SK-N-SH treated with all-trans-retinoic acid at 6 μM for 48 hours (cell line): ENCODE results near the gene BEST1.
A peak's percentile ranks its signal among the peaks of the same experiment; 100 is the strongest.

Experiments
- ATAC-seq: fragments of 200-7000 bp; cut with Tn5 transposase; 3 replicates; pipeline ENCODE4 v1.9.1; 2020; ENCODE audit warnings: mild to moderate bottlenecking, moderate library complexity
- ARNTL ChIP-seq: fragments of 450-650 bp; formaldehyde crosslinking; IDR thresholded peaks from 2 replicates; pipeline ENCODE4 v1.5.0; 2020; ENCODE audit warnings: low read depth, mild to moderate bottlenecking, moderate library complexity, borderline replicate concordance
- BACH2 ChIP-seq: fragments of 250-450 bp; sonication (Bioruptor Pico); IDR thresholded peaks from 2 replicates; pipeline ENCODE4 v1.9.0; 2021; ENCODE audit warnings: mild to moderate bottlenecking, borderline replicate concordance
- CSDC2 ChIP-seq: fragments of 250-450 bp; sonication (Bioruptor Pico); IDR thresholded peaks from 2 replicates; pipeline ENCODE4 v1.5.0; 2020; ENCODE audit warnings: mild to moderate bottlenecking, moderate library complexity
- ESRRG ChIP-seq: fragments of 250-450 bp; sonication (Bioruptor Pico); IDR thresholded peaks from 2 replicates; pipeline ENCODE4 v1.6.1; 2021; ENCODE audit warnings: mild to moderate bottlenecking
- OSR1 ChIP-seq: fragments of 250-450 bp; sonication (Bioruptor Pico); IDR thresholded peaks from 2 replicates; pipeline ENCODE4 v1.8.0; 2022; ENCODE audit warnings: moderate library complexity, mild to moderate bottlenecking, inconsistent platforms
- PPARA ChIP-seq: fragments of 250-450 bp; sonication (Bioruptor Pico); IDR thresholded peaks from 2 replicates; pipeline ENCODE4 v1.5.0; 2020; ENCODE audit warnings: mild to moderate bottlenecking, borderline replicate concordance
- RARB ChIP-seq: fragments of 250-450 bp; sonication (Bioruptor Pico); IDR thresholded peaks from 2 replicates; pipeline ENCODE4 v1.8.0; 2021; ENCODE audit warnings: mild to moderate bottlenecking, moderate library complexity
- SNAI2 ChIP-seq: fragments of 250-450 bp; sonication (Bioruptor Pico); IDR thresholded peaks from 2 replicates; pipeline ENCODE4 v1.5.0; 2020; ENCODE audit warnings: mild to moderate bottlenecking, moderate library complexity
- TOX ChIP-seq: fragments of 250-450 bp; sonication (Bioruptor Pico); IDR thresholded peaks from 2 replicates; pipeline ENCODE4 v1.8.0; 2021; ENCODE audit warnings: mild to moderate bottlenecking, moderate library complexity, borderline replicate concordance
- ZC3H10 ChIP-seq: fragments of 250-450 bp; sonication (Bioruptor Pico); IDR thresholded peaks from 2 replicates; pipeline ENCODE4 v1.5.1; 2021; ENCODE audit warnings: mild to moderate bottlenecking, moderate library complexity
- ZFP3 ChIP-seq: fragments of 250-450 bp; sonication (Bioruptor Pico); IDR thresholded peaks from 2 replicates; pipeline ENCODE4 v1.5.0; 2020; ENCODE audit warnings: mild to moderate bottlenecking, moderate library complexity
- ZFP30 ChIP-seq: fragments of 450-650 bp; formaldehyde crosslinking; IDR thresholded peaks from 2 replicates; pipeline ENCODE4 v1.5.0; 2022; ENCODE audit warnings: mild to moderate bottlenecking, moderate library complexity
- ZNF565 ChIP-seq: fragments of 450-650 bp; formaldehyde crosslinking; conservative IDR thresholded peaks from 2 replicates; pipeline ENCODE4 v1.5.0; 2020; ENCODE audit warnings: low read depth, mild to moderate bottlenecking, moderate library complexity
- ZNF70 ChIP-seq: fragments of 450-650 bp; formaldehyde crosslinking; IDR thresholded peaks from 2 replicates; pipeline ENCODE4 v1.5.0; 2020; ENCODE audit warnings: mild to moderate bottlenecking, moderate library complexity
- ZNF8 ChIP-seq: fragments of 450-650 bp; formaldehyde crosslinking; IDR thresholded peaks from 2 replicates; pipeline ENCODE4 v1.5.0; 2020; ENCODE audit warnings: mild to moderate bottlenecking, moderate library complexity
- TF ChIP-seq, protein P1 (sequence below): fragments of 250-450 bp; sonication (Bioruptor Pico); IDR thresholded peaks from 2 replicates; pipeline ENCODE4 v1.8.0; 2021; ENCODE audit warnings: low read depth, mild to moderate bottlenecking, moderate library complexity, borderline replicate concordance
- TF ChIP-seq, protein P2 (sequence below): fragments of 250-450 bp; sonication (Bioruptor Pico); IDR thresholded peaks from 2 replicates; pipeline ENCODE4 v1.8.0; 2020; ENCODE audit warnings: mild to moderate bottlenecking, moderate library complexity, borderline replicate concordance
- TF ChIP-seq, protein P3 (sequence below): fragments of 250-450 bp; sonication (Bioruptor Pico); IDR thresholded peaks from 2 replicates; pipeline ENCODE4 v1.5.1; 2021; ENCODE audit warnings: mild to moderate bottlenecking, moderate library complexity
- TF ChIP-seq, protein P4 (sequence below): fragments of 250-450 bp; sonication (Bioruptor Pico); IDR thresholded peaks from 2 replicates; pipeline ENCODE4 v1.5.0; 2020; ENCODE audit warnings: mild to moderate bottlenecking, moderate library complexity
- TF ChIP-seq, protein P5 (sequence below): fragments of 250-450 bp; sonication (Bioruptor Pico); IDR thresholded peaks from 2 replicates; pipeline ENCODE4 v1.5.1; 2020; ENCODE audit warnings: low read depth, mild to moderate bottlenecking, moderate library complexity

Gene BEST1

DNA sequence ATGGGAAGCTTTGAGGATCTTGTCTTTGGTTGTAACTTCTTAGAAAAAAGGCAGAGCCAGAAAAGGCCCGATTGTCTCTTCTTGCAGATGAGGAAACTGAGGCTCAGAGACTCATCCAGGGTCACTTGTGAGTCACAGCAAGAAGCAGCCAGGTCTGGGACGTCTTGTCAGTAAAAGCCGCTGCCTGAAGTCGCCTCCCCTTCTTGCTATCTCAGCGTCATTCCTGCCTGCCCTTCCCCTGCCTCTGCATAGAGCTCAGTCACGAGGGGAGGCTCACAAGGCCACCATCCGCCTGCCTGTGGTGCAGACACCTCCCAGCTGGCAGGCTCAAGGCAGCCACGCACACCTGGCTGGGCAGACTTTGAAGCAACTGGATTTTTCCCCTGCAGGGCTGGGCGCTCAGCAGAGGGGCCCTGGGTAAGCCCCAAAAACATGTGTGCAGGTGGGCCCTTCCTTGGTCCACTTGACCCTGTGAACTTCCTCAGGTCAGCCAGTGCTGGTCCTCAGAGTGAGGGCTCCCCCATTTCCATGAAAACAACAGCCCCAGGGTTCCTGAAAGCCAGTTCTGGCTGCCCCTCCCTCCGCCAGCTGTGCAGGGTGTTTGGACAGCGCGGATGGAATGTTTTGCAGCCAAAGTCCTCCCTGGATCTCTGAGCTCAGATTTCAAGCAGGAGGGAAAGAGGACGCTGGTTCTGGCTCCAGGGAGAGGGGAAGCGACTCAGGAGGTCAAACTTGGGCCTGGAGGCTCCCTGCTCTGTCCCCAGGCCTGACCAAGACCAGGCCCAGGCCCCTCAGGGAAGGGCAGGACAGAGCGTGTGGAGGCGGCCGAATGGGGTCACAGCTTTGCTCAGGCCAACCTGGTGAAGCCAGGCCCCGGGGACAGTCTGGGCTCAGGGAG is 26.7 kb upstream of the BEST1 start:
- TF ChIP-seq, protein P1, sequence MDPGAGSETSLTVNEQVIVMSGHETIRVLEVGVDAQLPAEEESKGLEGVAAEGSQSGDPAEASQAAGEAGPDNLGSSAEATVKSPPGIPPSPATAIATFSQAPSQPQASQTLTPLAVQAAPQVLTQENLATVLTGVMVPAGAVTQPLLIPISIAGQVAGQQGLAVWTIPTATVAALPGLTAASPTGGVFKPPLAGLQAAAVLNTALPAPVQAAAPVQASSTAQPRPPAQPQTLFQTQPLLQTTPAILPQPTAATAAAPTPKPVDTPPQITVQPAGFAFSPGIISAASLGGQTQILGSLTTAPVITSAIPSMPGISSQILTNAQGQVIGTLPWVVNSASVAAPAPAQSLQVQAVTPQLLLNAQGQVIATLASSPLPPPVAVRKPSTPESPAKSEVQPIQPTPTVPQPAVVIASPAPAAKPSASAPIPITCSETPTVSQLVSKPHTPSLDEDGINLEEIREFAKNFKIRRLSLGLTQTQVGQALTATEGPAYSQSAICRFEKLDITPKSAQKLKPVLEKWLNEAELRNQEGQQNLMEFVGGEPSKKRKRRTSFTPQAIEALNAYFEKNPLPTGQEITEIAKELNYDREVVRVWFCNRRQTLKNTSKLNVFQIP: no peak
- TF ChIP-seq ZNF70 (CRISPR knock-in tag) (no peak), RARB (CRISPR knock-in tag) (no peak), BACH2 (CRISPR knock-in tag) (no peak), ZFP30 (CRISPR knock-in tag) (no peak)
- ATAC-seq: peak; percentile 73

DNA sequence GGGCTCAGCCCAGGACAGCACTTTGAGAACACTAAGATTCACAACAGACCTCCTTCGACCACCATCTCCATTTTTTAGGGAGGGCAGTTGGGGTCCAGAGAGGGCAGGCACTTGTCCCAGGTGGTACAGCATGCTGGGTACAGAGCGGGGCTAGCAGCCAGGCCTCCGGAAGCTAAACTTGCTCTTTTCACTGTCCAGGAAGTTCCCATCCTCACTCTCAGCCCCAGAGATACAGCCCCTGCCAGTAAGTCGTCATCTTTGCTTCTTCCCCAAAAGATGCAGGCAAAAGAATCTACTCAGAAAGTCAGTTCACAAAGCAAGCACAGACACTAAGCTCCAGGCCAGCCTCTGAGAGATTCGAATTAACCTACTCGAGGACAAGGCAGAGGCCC is 26.1 kb upstream of the BEST1 start:
- no peak for ATAC-seq
- no peak for TF ChIP-seq OSR1 (CRISPR knock-in tag)
- TF ChIP-seq, protein P2, sequence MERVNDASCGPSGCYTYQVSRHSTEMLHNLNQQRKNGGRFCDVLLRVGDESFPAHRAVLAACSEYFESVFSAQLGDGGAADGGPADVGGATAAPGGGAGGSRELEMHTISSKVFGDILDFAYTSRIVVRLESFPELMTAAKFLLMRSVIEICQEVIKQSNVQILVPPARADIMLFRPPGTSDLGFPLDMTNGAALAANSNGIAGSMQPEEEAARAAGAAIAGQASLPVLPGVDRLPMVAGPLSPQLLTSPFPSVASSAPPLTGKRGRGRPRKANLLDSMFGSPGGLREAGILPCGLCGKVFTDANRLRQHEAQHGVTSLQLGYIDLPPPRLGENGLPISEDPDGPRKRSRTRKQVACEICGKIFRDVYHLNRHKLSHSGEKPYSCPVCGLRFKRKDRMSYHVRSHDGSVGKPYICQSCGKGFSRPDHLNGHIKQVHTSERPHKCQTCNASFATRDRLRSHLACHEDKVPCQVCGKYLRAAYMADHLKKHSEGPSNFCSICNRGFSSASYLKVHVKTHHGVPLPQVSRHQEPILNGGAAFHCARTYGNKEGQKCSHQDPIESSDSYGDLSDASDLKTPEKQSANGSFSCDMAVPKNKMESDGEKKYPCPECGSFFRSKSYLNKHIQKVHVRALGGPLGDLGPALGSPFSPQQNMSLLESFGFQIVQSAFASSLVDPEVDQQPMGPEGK (CRISPR knock-in tag): no peak
- TF ChIP-seq CSDC2 (CRISPR knock-in tag): no peak
- TF ChIP-seq RARB (CRISPR knock-in tag): no peak

DNA sequence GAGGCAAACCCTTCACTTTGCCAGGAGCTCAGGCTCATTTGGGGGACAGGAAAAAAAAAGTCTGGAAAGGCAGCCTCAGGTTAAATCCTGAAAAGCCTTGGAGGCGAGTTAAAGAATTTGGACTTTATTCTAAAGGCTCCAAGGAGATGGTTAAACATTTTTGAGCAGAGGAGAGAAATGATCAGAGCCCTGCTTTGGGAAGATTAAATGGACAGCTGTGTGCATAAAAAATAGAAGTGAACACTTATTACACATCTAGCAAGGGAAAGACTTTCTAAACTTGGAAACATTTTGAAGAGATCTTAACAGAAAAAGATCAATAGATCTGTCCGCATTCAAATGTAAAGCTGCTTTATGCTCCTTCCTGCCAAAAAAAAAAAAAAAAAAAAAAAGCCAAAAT is 24.4 kb upstream of the BEST1 start:
- TF ChIP-seq ARNTL (CRISPR knock-in tag) (no peak), ZNF8 (CRISPR knock-in tag) (no peak), ZFP30 (CRISPR knock-in tag) (no peak), SNAI2 (CRISPR knock-in tag) (no peak), ZNF565 (no peak), ZC3H10 (CRISPR knock-in tag) (no peak), ZFP3 (CRISPR knock-in tag) (no peak), CSDC2 (CRISPR knock-in tag) (no peak), RARB (CRISPR knock-in tag) (no peak), TOX (CRISPR knock-in tag) (no peak), ESRRG (CRISPR knock-in tag) (no peak), ZNF70 (CRISPR knock-in tag) (no peak), PPARA (CRISPR knock-in tag) (no peak)
- TF ChIP-seq, protein P3, sequence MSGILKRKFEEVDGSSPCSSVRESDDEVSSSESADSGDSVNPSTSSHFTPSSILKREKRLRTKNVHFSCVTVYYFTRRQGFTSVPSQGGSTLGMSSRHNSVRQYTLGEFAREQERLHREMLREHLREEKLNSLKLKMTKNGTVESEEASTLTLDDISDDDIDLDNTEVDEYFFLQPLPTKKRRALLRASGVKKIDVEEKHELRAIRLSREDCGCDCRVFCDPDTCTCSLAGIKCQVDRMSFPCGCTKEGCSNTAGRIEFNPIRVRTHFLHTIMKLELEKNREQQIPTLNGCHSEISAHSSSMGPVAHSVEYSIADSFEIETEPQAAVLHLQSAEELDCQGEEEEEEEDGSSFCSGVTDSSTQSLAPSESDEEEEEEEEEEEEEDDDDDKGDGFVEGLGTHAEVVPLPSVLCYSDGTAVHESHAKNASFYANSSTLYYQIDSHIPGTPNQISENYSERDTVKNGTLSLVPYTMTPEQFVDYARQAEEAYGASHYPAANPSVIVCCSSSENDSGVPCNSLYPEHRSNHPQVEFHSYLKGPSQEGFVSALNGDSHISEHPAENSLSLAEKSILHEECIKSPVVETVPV (CRISPR knock-in tag): no peak
- TF ChIP-seq, protein P4, sequence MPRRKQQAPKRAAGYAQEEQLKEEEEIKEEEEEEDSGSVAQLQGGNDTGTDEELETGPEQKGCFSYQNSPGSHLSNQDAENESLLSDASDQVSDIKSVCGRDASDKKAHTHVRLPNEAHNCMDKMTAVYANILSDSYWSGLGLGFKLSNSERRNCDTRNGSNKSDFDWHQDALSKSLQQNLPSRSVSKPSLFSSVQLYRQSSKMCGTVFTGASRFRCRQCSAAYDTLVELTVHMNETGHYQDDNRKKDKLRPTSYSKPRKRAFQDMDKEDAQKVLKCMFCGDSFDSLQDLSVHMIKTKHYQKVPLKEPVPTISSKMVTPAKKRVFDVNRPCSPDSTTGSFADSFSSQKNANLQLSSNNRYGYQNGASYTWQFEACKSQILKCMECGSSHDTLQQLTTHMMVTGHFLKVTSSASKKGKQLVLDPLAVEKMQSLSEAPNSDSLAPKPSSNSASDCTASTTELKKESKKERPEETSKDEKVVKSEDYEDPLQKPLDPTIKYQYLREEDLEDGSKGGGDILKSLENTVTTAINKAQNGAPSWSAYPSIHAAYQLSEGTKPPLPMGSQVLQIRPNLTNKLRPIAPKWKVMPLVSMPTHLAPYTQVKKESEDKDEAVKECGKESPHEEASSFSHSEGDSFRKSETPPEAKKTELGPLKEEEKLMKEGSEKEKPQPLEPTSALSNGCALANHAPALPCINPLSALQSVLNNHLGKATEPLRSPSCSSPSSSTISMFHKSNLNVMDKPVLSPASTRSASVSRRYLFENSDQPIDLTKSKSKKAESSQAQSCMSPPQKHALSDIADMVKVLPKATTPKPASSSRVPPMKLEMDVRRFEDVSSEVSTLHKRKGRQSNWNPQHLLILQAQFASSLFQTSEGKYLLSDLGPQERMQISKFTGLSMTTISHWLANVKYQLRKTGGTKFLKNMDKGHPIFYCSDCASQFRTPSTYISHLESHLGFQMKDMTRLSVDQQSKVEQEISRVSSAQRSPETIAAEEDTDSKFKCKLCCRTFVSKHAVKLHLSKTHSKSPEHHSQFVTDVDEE: no peak
- TF ChIP-seq, protein P5, sequence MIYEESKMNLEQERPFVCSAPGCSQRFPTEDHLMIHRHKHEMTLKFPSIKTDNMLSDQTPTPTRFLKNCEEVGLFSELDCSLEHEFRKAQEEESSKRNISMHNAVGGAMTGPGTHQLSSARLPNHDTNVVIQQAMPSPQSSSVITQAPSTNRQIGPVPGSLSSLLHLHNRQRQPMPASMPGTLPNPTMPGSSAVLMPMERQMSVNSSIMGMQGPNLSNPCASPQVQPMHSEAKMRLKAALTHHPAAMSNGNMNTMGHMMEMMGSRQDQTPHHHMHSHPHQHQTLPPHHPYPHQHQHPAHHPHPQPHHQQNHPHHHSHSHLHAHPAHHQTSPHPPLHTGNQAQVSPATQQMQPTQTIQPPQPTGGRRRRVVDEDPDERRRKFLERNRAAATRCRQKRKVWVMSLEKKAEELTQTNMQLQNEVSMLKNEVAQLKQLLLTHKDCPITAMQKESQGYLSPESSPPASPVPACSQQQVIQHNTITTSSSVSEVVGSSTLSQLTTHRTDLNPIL (CRISPR knock-in tag): no peak
- TF ChIP-seq, protein P1: no peak
- no peak for ATAC-seq
